Heart left ventricle (tissue), 13 donors: ENCODE data around the gene PARD3B.

Experiments used
- CTCF ChIP-seq, 12 donors: fragments of 200-600 bp; sonication (generic) in 4 of 12; IDR thresholded peaks; one replicate each; pipeline versions ENCODE4 v1.5.0 to v1.8.0; 2018 to 2022; ENCODE audit warnings: antibody characterized with exemption in 12 of 12, mild to moderate bottlenecking in 5 of 12
- POLR2A ChIP-seq, 2 donors: fragments of 450-650 bp; IDR thresholded peaks; one replicate each; pipeline ENCODE4 v1.6.1; 2017; ENCODE audit warnings: antibody characterized with exemption in 2 of 2, mild to moderate bottlenecking in 2 of 2, moderate library complexity in 2 of 2
- donor health status: ischemic (EF 13 %, LVEDD 7.1; RV severe dilation, severe dysfunction).
- donor health status: DM: no; HTN: yes; CAD: no.
- donor health status: DM: no; HTN: no; CAD: no.
- donor health status: ischemic (EF 25% LVEDD 6.9; RV normal size, moderate dysfunction).
- donor health status: ischemic (EF 25% LVEDD 5.7; RV mildly dilated, moderate dysfunction).
- donor health status: ischemic (EF 35%, LVEDD 5.7; RV mildly dilated, moderate dysfunction).
- donor health status: nonischemic (EF 11% LVEDD 7.7; RV severe dilation, severe dysfunction).
- donor health status: DM: yes; HTN: yes; CAD: no.
- donor health status: PGD.
- donor health status: ischemic (EF 29% LVEDD 5.4; RV normal size, mild dysfunction).
- donor health status: nonischemic (EF 23%, LVEDD 6.1; RV moderate dilation, normal function).

GRCh38 chr2:204557604-204558003, 12.3 kb downstream of the PARD3B start:
- TF ChIP-seq CTCF (IDR thresholded peaks at IDR 0.05): no peak
- no peak for TF ChIP-seq POLR2A (IDR thresholded peaks at IDR 0.05)
